ENCODE results near the gene LRRC45. TPM values are rescaled to one million over a fixed set of nuclear protein-coding genes. Genes with fewer than 3 reads are reported as not detected.

LRRC45 gene
- total RNA-seq, 1 experiment from 2014 or later: 25.1 TPM

- in situ Hi-C loops (cut with HindIII; ENCODE audit: low sequenced_read_pairs): no loop called here
- peak; percentile 38 for DNase-seq (ENCODE audit: low spot score)
These were observed 42.7 kb downstream of the LRRC45 start, which contains the start of gene DUS1L for GRCh38 chr17:82065638-82066303. Gene DUS1L, minus strand, starts transcription at chr17:82065804. Its CDS starts 745 bp downstream, at chr17:82065059.

DNA sequence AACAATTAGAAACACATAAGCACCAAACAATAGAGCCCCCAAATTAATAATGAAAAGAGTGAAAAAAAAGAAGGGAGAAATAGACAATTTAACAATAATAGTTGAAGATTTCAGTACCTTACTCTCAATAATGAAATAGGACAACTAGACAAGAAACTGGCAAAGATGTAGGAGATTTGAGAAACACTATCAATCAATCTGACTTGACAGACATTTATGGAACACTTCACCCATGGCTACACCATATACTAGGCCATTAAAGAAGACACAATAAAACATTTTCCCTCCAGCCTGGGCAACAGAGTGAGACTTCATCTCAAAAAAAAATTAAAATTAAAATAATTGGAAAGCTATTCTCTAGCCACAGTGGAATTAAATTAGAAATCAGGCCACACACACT, 47.5 kb downstream of the LRRC45 start:
- no peak for DNase-seq (ENCODE audit: low spot score)
- in situ Hi-C loops (cut with HindIII; ENCODE audit: low sequenced_read_pairs): no loop called here

GRCh38 chr17:82072827-82073226, 49.7 kb downstream of the LRRC45 start:
- in situ Hi-C loops (cut with HindIII; ENCODE audit: low sequenced_read_pairs): no loop called here
- DNase-seq (ENCODE audit: low spot score): no peak

GRCh38 chr17:82073446-82073845, 50.3 kb downstream of the LRRC45 start:
- in situ Hi-C loops (cut with HindIII; ENCODE audit: low sequenced_read_pairs): no loop called here
- no peak for DNase-seq (ENCODE audit: low spot score)

DNA sequence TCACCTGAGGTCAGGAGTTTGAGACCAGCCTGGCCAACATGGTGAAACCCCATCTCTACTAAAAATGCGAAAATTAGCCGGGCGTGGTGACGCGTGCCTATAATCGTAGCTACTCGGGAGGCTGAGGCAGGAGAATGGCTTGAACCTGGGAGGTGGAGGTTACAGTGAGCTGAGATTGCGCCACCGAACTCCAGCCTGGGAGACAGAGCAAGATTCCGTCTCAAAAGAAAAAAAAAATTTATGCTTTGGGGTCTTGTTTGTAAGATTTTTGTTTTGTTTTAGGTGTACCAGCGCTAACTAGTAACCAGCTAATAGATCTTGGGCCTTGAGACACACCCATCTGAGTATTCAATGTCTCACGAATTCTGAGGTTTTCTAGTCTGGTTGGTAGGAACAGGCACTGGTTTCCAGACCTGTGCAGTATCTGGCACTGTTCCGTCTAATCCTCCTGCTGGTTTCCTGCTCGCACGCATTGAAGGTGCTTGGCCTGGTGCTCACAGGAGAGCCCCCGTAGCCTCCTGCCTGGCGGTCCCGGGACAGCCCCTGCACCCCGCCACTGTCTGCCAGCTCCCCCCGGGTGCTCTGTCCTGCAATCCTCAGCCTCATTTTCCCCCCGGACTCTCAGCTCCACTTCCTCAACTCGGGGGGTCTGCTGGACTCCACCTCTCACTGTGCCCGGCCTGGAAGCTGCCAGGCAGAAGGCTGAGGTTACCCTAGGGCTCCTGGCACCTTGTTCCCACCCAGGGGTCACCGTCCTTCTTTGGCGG, 53.1 kb downstream of the LRRC45 start:
- in situ Hi-C loops (cut with HindIII; ENCODE audit: low sequenced_read_pairs): no loop called here
- DNase-seq (ENCODE audit: low spot score): no peak

DNA sequence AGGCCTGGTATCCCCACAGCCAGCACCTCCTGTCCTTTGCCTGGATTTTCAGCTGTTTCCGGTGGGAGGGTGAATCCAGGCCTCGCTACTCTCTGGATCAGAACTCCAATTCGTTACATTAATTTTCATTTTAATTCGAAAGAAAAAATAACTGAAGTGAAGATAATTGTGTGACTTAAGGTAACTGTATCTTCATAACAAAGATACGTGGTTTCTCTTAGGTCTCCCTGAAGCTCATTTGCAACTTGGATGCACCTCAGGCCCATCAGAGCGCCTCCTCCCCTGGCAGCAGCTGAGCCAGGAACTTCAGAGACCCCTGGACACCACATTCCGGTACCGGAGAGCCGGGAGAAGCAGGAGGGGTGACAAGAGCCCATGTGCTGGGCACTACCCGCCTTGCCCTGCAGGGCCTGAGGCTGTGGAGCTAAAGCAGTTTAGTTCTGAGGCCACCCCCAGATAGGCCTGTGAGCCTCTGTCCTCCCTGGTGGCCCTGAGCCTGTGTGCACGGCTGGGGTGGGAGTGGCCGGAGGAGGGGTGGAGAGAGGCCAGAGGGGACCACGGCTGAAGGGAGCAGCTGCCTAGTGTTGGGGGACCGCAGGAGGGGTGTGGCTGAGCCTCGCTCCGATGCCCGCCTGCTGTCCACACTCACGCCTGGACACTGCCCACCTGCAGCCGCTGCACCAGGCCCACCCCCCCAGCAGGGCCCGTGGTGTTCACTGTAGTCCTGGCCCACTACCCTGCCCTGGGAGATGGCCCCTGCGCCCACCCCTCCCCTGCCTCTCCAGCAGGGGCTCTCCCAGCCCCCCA, 53.9 kb downstream of the LRRC45 start:
- no peak for DNase-seq (ENCODE audit: low spot score)

DNA sequence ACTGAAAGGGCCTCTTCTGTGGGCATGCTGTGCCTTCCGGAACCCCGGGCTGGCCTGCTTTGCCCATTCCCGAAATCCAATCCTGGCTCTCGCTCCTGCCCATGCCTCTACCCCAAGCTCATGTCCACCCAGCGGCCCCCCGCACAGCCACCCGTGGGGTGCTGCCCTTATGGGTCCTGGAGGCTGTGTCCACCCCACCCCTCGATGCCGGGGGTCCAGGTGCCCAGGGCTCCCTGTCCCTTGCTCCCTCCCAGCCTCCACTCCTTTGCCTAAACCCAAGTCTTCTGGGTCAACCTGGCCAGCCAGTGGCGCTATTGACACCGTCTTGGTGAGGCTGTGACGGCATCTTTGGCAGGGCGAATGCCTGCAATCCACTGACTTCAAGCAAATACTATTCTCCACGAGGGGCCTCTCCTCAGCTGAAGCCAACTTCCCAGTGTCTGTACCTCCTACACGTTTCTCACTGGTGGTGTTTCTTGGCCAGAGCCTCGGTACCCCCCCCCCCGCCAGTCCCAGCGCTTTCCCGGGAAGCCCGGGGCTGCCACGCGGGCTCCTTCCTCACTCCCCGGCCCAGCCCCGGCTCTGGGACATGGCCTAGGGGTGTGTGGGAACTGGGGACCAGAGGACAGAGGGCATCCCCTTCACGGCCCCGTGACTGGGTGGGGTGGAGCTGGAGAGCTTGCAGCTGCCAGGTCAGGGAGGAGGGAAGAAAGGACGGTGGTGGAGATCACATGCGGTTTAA, 54.7 kb downstream of the LRRC45 start:
- peak; percentile 38 for DNase-seq (ENCODE audit: low spot score)
- in situ Hi-C loops (cut with HindIII; ENCODE audit: low sequenced_read_pairs): no loop called here

More for the DNA sequence above, 53.9 kb downstream of the LRRC45 start:
- in situ Hi-C loops (cut with HindIII; ENCODE audit: low sequenced_read_pairs): no loop called here

GRCh38 chr17:82078433-82078832, 55.3 kb downstream of the LRRC45 start:
- in situ Hi-C loops (cut with HindIII; ENCODE audit: low sequenced_read_pairs): no loop called here
- no peak for DNase-seq (ENCODE audit: low spot score)

DNA sequence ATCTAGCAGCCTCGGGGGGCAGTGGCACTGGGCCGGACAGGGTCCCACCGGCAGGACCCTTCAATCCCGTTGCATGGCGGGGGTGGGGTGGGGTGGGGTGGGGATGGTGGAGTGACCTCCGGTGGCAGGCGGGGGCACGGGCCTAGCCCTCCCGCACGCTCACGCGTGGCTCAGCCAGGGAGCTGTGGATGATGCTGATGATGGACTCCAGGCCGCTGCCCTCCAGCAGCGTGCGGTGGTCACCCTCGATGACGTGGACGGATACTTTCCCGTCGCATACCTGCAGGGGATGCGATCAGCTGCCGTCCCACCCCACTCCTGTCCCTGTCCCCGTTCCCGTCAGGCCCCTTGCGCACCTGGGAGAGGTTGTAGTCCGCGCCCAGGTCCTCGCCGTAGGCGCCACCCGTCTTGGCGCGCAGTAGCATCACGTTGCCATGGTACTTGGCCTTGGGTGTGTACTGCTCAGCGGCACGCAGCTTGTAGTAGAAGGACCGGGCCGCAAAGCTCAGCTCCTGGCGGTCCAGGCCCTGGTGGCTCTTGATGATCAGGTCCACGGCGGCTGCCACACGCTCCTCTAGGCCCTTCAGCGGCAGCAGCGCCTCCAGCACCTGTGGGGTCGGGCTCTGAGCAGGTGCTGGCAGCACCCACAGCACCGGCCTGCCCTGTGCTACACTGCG, 56.0 kb downstream of the LRRC45 start:
- no peak for DNase-seq (ENCODE audit: low spot score)
- in situ Hi-C loops (cut with HindIII; ENCODE audit: low sequenced_read_pairs): no loop called here

DNA sequence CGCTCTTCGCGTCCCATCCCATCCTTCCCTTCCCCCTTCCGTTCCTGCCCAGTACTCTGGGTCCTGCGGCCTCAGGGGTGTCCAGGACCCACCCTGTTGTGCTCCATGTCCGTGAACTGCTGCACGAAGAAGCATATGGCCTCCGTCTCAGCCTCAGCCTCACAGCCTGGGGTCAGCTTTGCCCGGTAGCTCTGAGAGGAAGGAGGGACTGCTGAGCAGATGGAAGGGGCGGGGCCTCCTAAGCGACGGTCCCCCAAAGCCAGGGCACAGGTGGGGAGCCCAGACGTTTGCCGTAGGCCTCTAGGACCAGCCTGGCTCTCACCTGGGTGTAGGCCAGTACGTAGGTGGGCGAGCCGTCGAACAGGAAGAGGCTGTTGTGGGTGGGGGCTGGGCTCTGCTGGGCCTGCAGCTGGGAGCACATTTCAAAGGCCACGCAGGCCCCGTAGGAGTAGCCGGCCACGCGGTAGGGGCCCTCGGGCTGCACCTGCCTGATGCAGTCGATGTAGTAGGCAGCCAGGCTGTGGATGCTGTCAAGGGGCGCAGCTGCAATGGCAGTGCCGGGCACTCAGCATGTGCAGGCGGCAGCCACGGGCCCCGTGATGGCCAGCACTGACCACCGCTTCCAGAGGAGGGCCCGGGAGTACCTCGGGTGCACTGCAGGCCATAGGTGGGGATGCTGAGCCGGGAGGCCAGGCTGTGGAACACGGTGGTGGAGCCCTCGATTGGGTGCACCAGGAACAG, 57.1 kb downstream of the LRRC45 start:
- peak; percentile 49 for DNase-seq (ENCODE audit: low spot score)
- in situ Hi-C loops (cut with HindIII; ENCODE audit: low sequenced_read_pairs): no loop called here

Other genes with a start within 250 kb of the LRRC45 start
- 0.61 TPM in 1 of 2 replicates, not detected in the other for gene GCGR, start 219.2 kb upstream of the LRRC45 start, total RNA-seq (2014; rRNA removed; shearing (Covaris generic))
- 130 and 133 TPM in 2 replicates for gene MCRIP1, start 190.0 kb upstream of the LRRC45 start, total RNA-seq (2014; rRNA removed; shearing (Covaris generic))
- 0.31 TPM in 1 of 2 replicates, not detected in the other for gene PPP1R27, start 188.3 kb upstream of the LRRC45 start, total RNA-seq (2014; rRNA removed; shearing (Covaris generic))
- gene P4HB, start 162.8 kb upstream of the LRRC45 start, total RNA-seq (2014; rRNA removed; shearing (Covaris generic)): 310 and 320 TPM in 2 replicates
- 183 and 209 TPM in 2 replicates for gene ARHGDIA, start 152.0 kb upstream of the LRRC45 start, total RNA-seq (2014; rRNA removed; shearing (Covaris generic))
- 379 and 407 TPM in 2 replicates for gene ALYREF, start 131.7 kb upstream of the LRRC45 start, total RNA-seq (2014; rRNA removed; shearing (Covaris generic))
- 194 and 216 TPM in 2 replicates for gene ANAPC11, start 131.6 kb upstream of the LRRC45 start, total RNA-seq (2014; rRNA removed; shearing (Covaris generic))
- gene NPB, start 121.1 kb upstream of the LRRC45 start, total RNA-seq (2014; rRNA removed; shearing (Covaris generic)): 0.41 and 0.74 TPM in 2 replicates
- gene PCYT2, start 111.9 kb upstream of the LRRC45 start, total RNA-seq (2014; rRNA removed; shearing (Covaris generic)): 41.8 and 60.0 TPM in 2 replicates
- 15.4 and 17.6 TPM in 2 replicates for gene SIRT7, start 105.1 kb upstream of the LRRC45 start, total RNA-seq (2014; rRNA removed; shearing (Covaris generic))
- gene MAFG, start 95.6 kb upstream of the LRRC45 start, total RNA-seq (2014; rRNA removed; shearing (Covaris generic)): 14.5 and 15.6 TPM in 2 replicates
- gene PYCR1, start 86.0 kb upstream of the LRRC45 start, total RNA-seq (2014; rRNA removed; shearing (Covaris generic)): 112 and 119 TPM in 2 replicates
- not detected in 2 replicates for gene MYADML2, start 76.1 kb upstream of the LRRC45 start, total RNA-seq (2014; rRNA removed; shearing (Covaris generic))
- gene NOTUM, start 62.1 kb upstream of the LRRC45 start, total RNA-seq (2014; rRNA removed; shearing (Covaris generic)): 2.5 and 4.5 TPM in 2 replicates
- 37.6 and 42.0 TPM in 2 replicates for gene ASPSCR1, start 45.7 kb upstream of the LRRC45 start, total RNA-seq (2014; rRNA removed; shearing (Covaris generic))
- 57.8 and 109 TPM in 2 replicates for gene CENPX, start 427 bp upstream of the LRRC45 start, total RNA-seq (2014; rRNA removed; shearing (Covaris generic))
- 176 and 261 TPM in 2 replicates for gene RAC3, start 8.4 kb downstream of the LRRC45 start, total RNA-seq (2014; rRNA removed; shearing (Covaris generic))
- gene DCXR, start 14.4 kb downstream of the LRRC45 start, total RNA-seq (2014; rRNA removed; shearing (Covaris generic)): 131 and 135 TPM in 2 replicates
- gene RFNG, start 28.5 kb downstream of the LRRC45 start, total RNA-seq (2014; rRNA removed; shearing (Covaris generic)): 41.2 and 41.5 TPM in 2 replicates
- gene GPS1, start 28.6 kb downstream of the LRRC45 start, total RNA-seq (2014; rRNA removed; shearing (Covaris generic)): 129 and 153 TPM in 2 replicates
- gene DUS1L, start 42.5 kb downstream of the LRRC45 start, total RNA-seq (2014; rRNA removed; shearing (Covaris generic)): 140 and 144 TPM in 2 replicates
- gene FASN, start 74.9 kb downstream of the LRRC45 start, total RNA-seq (2014; rRNA removed; shearing (Covaris generic)): 333 and 346 TPM in 2 replicates
- gene CCDC57, start 189.5 kb downstream of the LRRC45 start, total RNA-seq (2014; rRNA removed; shearing (Covaris generic)): 16.6 and 22.1 TPM in 2 replicates
- 280 and 292 TPM in 2 replicates for gene SLC16A3, start 205.7 kb downstream of the LRRC45 start, total RNA-seq (2014; rRNA removed; shearing (Covaris generic))